Measurements from ENCODE around the gene TMEM9B.
A peak's percentile ranks its signal among the peaks of the same experiment; 100 is the strongest.
"Not testable (repeated sequence)": the region's sequence is repeated elsewhere in the genome, so short reads cannot be mapped to it uniquely, and the experiment has no call there.

TMEM9B gene

GRCh38 chr11:8941341-8942103 lies 22.7 kb downstream of the TMEM9B start:
- Histone ChIP-seq H3K4me3 (ENCODE audit: low read length) (no peak overlapping the region), H3K9ac (ENCODE audit: low read length) (no peak overlapping the region), H3K36me3 (ENCODE audit: control insufficient read depth, insufficient read depth, low read length, severe bottlenecking) (no peaks in the 10 kb centered on the region), H3K27me3 (replicated peaks; ENCODE audit: control insufficient read depth, insufficient read depth, low read length) (no peaks in the 10 kb centered on the region), H3K4me1 (ENCODE audit: control insufficient read depth, insufficient read depth, low read length) (no peaks in the 10 kb centered on the region), H3K9me3 (ENCODE audit: control insufficient read depth, low read length) (no peaks in the 10 kb centered on the region)
- no peak for DNase-seq (ENCODE audit: low read depth)

GRCh38 chr11:8937659-8938058 lies 26.6 kb downstream of the TMEM9B start:
- H3K4me1 ChIP-seq (ENCODE audit: control insufficient read depth, insufficient read depth, low read length) = peaks cover 7% of the 10 kb centered on the region
- H3K9ac ChIP-seq (ENCODE audit: low read length) = no peak overlapping the region
- H3K27me3 ChIP-seq (replicated peaks; ENCODE audit: control insufficient read depth, insufficient read depth, low read length) = no peaks in the 10 kb centered on the region
- no peak overlapping the region for H3K4me3 ChIP-seq (ENCODE audit: low read length)
- no peak for DNase-seq (ENCODE audit: low read depth)
- H3K36me3 ChIP-seq (ENCODE audit: control insufficient read depth, insufficient read depth, low read length, severe bottlenecking) = no peaks in the 10 kb centered on the region
- H3K9me3 ChIP-seq (ENCODE audit: control insufficient read depth, low read length) = no peaks in the 10 kb centered on the region

- Histone ChIP-seq H3K4me1 (ENCODE audit: control insufficient read depth, insufficient read depth, low read length) (peaks cover 7% of the 10 kb centered on the region), H3K27me3 (replicated peaks; ENCODE audit: control insufficient read depth, insufficient read depth, low read length) (no peaks in the 10 kb centered on the region)
- no peak for DNase-seq (ENCODE audit: low read depth)
Observed at GRCh38 chr11:8937159-8937558, 27.1 kb downstream of the TMEM9B start.

GRCh38 chr11:8935789-8936188 lies 28.5 kb downstream of the TMEM9B start:
- H3K36me3 ChIP-seq (ENCODE audit: control insufficient read depth, insufficient read depth, low read length, severe bottlenecking); H3K4me3 ChIP-seq (ENCODE audit: low read length); H3K4me1 ChIP-seq (ENCODE audit: control insufficient read depth, insufficient read depth, low read length); DNase-seq (ENCODE audit: low read depth); H3K27me3 ChIP-seq (replicated peaks; ENCODE audit: control insufficient read depth, insufficient read depth, low read length); H3K9ac ChIP-seq (ENCODE audit: low read length); H3K9me3 ChIP-seq (ENCODE audit: control insufficient read depth, low read length): not testable (repeated sequence)

More at GRCh38 chr11:8937159-8937558, 27.1 kb downstream of the TMEM9B start:
- no peaks in the 10 kb centered on the region for H3K9me3 ChIP-seq (ENCODE audit: control insufficient read depth, low read length)
- no peaks in the 10 kb centered on the region for H3K36me3 ChIP-seq (ENCODE audit: control insufficient read depth, insufficient read depth, low read length, severe bottlenecking)
- no peak overlapping the region for H3K9ac ChIP-seq (ENCODE audit: low read length)
- no peak overlapping the region for H3K4me3 ChIP-seq (ENCODE audit: low read length)

GRCh38 chr11:8934742-8935488 lies 29.3 kb downstream of the TMEM9B start:
- H3K4me3 ChIP-seq (ENCODE audit: low read length) = peak overlapping the region; percentile 67
- no peaks in the 10 kb centered on the region for H3K9me3 ChIP-seq (ENCODE audit: control insufficient read depth, low read length)
- DNase-seq (ENCODE audit: low read depth) = peak; percentile 70
- H3K4me1 ChIP-seq (ENCODE audit: control insufficient read depth, insufficient read depth, low read length) = peaks cover 7% of the 10 kb centered on the region
- no peaks in the 10 kb centered on the region for H3K27me3 ChIP-seq (replicated peaks; ENCODE audit: control insufficient read depth, insufficient read depth, low read length)
- H3K36me3 ChIP-seq (ENCODE audit: control insufficient read depth, insufficient read depth, low read length, severe bottlenecking) = no peaks in the 10 kb centered on the region
- peak overlapping the region; percentile 19 for H3K9ac ChIP-seq (ENCODE audit: low read length)

GRCh38 chr11:8933931-8934330 lies 30.3 kb downstream of the TMEM9B start:
- Histone ChIP-seq H3K36me3 (ENCODE audit: control insufficient read depth, insufficient read depth, low read length, severe bottlenecking) (no peaks in the 10 kb centered on the region), H3K27me3 (replicated peaks; ENCODE audit: control insufficient read depth, insufficient read depth, low read length) (no peaks in the 10 kb centered on the region), H3K4me1 (ENCODE audit: control insufficient read depth, insufficient read depth, low read length) (peaks cover 7% of the 10 kb centered on the region), H3K4me3 (ENCODE audit: low read length) (no peak overlapping the region), H3K9me3 (ENCODE audit: control insufficient read depth, low read length) (no peaks in the 10 kb centered on the region), H3K9ac (ENCODE audit: low read length) (no peak overlapping the region)
- no peak for DNase-seq (ENCODE audit: low read depth)

GRCh38 chr11:8932564-8933180 lies 31.6 kb downstream of the TMEM9B start, which contains the start of gene C11orf16:
Gene C11orf16 (minus strand): TSS chr11:8932947. CDS start chr11:8932308, 639 bp downstream.
- no peaks in the 10 kb centered on the region for H3K9me3 ChIP-seq (ENCODE audit: control insufficient read depth, low read length)
- peaks cover 7% of the 10 kb centered on the region for H3K4me1 ChIP-seq (ENCODE audit: control insufficient read depth, insufficient read depth, low read length)
- no peak within 1 kb of the TSS for H3K4me3 ChIP-seq (ENCODE audit: low read length)
- H3K27me3 ChIP-seq (replicated peaks; ENCODE audit: control insufficient read depth, insufficient read depth, low read length) = no peaks in the 10 kb centered on the region
- no peak for DNase-seq (ENCODE audit: low read depth)
- H3K9ac ChIP-seq (ENCODE audit: low read length) = no peak within 1 kb of the TSS
- H3K36me3 ChIP-seq (ENCODE audit: control insufficient read depth, insufficient read depth, low read length, severe bottlenecking) = no peaks in the 10 kb centered on the region

GRCh38 chr11:8930456-8931175 lies 33.6 kb downstream of the TMEM9B start:
- DNase-seq (ENCODE audit: low read depth) = no peak
- no peaks in the 10 kb centered on the region for H3K9me3 ChIP-seq (ENCODE audit: control insufficient read depth, low read length)
- peaks cover 7% of the 10 kb centered on the region for H3K4me1 ChIP-seq (ENCODE audit: control insufficient read depth, insufficient read depth, low read length)
- H3K36me3 ChIP-seq (ENCODE audit: control insufficient read depth, insufficient read depth, low read length, severe bottlenecking) = no peaks in the 10 kb centered on the region
- H3K4me3 ChIP-seq (ENCODE audit: low read length) = no peak overlapping the region
- no peaks in the 10 kb centered on the region for H3K27me3 ChIP-seq (replicated peaks; ENCODE audit: control insufficient read depth, insufficient read depth, low read length)
- H3K9ac ChIP-seq (ENCODE audit: low read length) = no peak overlapping the region

GRCh38 chr11:8928981-8929615 lies 35.1 kb downstream of the TMEM9B start:
- no peak for DNase-seq (ENCODE audit: low read depth)
- H3K27me3 ChIP-seq (replicated peaks; ENCODE audit: control insufficient read depth, insufficient read depth, low read length) = no peaks in the 10 kb centered on the region
- H3K9me3 ChIP-seq (ENCODE audit: control insufficient read depth, low read length) = no peaks in the 10 kb centered on the region
- H3K9ac ChIP-seq (ENCODE audit: low read length) = no peak overlapping the region
- H3K36me3 ChIP-seq (ENCODE audit: control insufficient read depth, insufficient read depth, low read length, severe bottlenecking) = no peaks in the 10 kb centered on the region
- no peak overlapping the region for H3K4me3 ChIP-seq (ENCODE audit: low read length)
- peaks cover 6% of the 10 kb centered on the region for H3K4me1 ChIP-seq (ENCODE audit: control insufficient read depth, insufficient read depth, low read length)

- Histone ChIP-seq H3K4me1 (ENCODE audit: control insufficient read depth, insufficient read depth, low read length) (peaks cover 7% of the 10 kb centered on the region), H3K9ac (ENCODE audit: low read length) (no peak overlapping the region), H3K36me3 (ENCODE audit: control insufficient read depth, insufficient read depth, low read length, severe bottlenecking) (no peaks in the 10 kb centered on the region), H3K4me3 (ENCODE audit: low read length) (no peak overlapping the region), H3K9me3 (ENCODE audit: control insufficient read depth, low read length) (no peaks in the 10 kb centered on the region), H3K27me3 (replicated peaks; ENCODE audit: control insufficient read depth, insufficient read depth, low read length) (no peaks in the 10 kb centered on the region)
- no peak for DNase-seq (ENCODE audit: low read depth)
Observed at GRCh38 chr11:8928205-8928604, 36.0 kb downstream of the TMEM9B start.
